ENCODE measurements around the gene FUCA2. TPM values are rescaled to one million over a fixed set of nuclear protein-coding genes. Genes with fewer than 3 reads are reported as not detected.

Gene FUCA2
- total RNA-seq, 4 donors from 2014 or later = 19.5 to 70.3 (median 46.9) TPM

GRCh38 chr6:143505537-143505936, 6.0 kb downstream of the FUCA2 start:
- Histone ChIP-seq H3K4me1 (peaks cover 0 to 18% (median 7%) of the 10 kb centered on the region in 4 donors), H3K27ac (no peak overlapping the region), H3K4me3 (no peak overlapping the region), H3K9me3 (no peaks in the 10 kb centered on the region), H3K36me3 (peaks cover 0 to 21% (median 4%) of the 10 kb centered on the region in 4 donors), H3K27me3 (no peaks in the 10 kb centered on the region)
- TF ChIP-seq CTCF (IDR thresholded peaks at IDR 0.05) (no peak), POLR2A (IDR thresholded peaks at IDR 0.05) (no peak), EP300 (IDR thresholded peaks at IDR 0.05; ENCODE audit: low read depth) (no peak), POLR2AphosphoS5 (IDR thresholded peaks at IDR 0.05) (no peak)
- 79 to 89% methylated on average over 2 of the region's 2 CpGs for WGBS, 2 donors (ENCODE audit: low coverage in 1 of 2)
- no peak for DNase-seq
- intact Hi-C loops (cut with DNase I; ENCODE audit: low total_unique reads) = no loop called here
- in situ Hi-C loops (cut with MboI; ENCODE audit: low pct_ligation_motif_present in 1 of 4, low pct_unique_long_range_greater_than_20kb in 1 of 4, low sequenced_read_pairs in 3 of 4) = no loop called here

- TF ChIP-seq POLR2A (IDR thresholded peaks at IDR 0.05) (no peak), EP300 (IDR thresholded peaks at IDR 0.05; ENCODE audit: low read depth) (no peak), POLR2AphosphoS5 (IDR thresholded peaks at IDR 0.05) (no peak), CTCF (IDR thresholded peaks at IDR 0.05) (no peak)
- 70 to 79% methylated on average over 5 of the region's 5 CpGs for WGBS, 2 donors (ENCODE audit: low coverage in 1 of 2)
- Histone ChIP-seq H3K27ac (no peak overlapping the region), H3K9me3 (no peaks in the 10 kb centered on the region), H3K36me3 (peaks cover 0 to 21% (median 6%) of the 10 kb centered on the region in 4 donors), H3K4me3 (no peak overlapping the region), H3K4me1 (peaks cover 0 to 14% (median 3%) of the 10 kb centered on the region in 4 donors), H3K27me3 (no peaks in the 10 kb centered on the region)
- intact Hi-C loops (cut with DNase I; ENCODE audit: low total_unique reads) (no loop called here), in situ Hi-C loops (cut with MboI; ENCODE audit: low pct_ligation_motif_present in 1 of 4, low pct_unique_long_range_greater_than_20kb in 1 of 4, low sequenced_read_pairs in 3 of 4) (no loop called here)
- no peak for DNase-seq
Measured at GRCh38 chr6:143505111-143505510, 6.4 kb downstream of the FUCA2 start.

GRCh38 chr6:143504369-143504768, 7.2 kb downstream of the FUCA2 start:
- Histone ChIP-seq H3K27me3 (no peaks in the 10 kb centered on the region), H3K4me3 (no peak overlapping the region), H3K4me1 (peaks cover 0 to 6% (median 0%) of the 10 kb centered on the region in 4 donors), H3K36me3 (peaks cover 0 to 26% (median 7%) of the 10 kb centered on the region in 4 donors), H3K27ac (no peak overlapping the region), H3K9me3 (no peaks in the 10 kb centered on the region)
- TF ChIP-seq POLR2A (IDR thresholded peaks at IDR 0.05) (no peak), CTCF (IDR thresholded peaks at IDR 0.05) (no peak), POLR2AphosphoS5 (IDR thresholded peaks at IDR 0.05) (no peak), EP300 (IDR thresholded peaks at IDR 0.05; ENCODE audit: low read depth) (no peak)
- intact Hi-C loops (cut with DNase I; ENCODE audit: low total_unique reads) (no loop called here), in situ Hi-C loops (cut with MboI; ENCODE audit: low pct_ligation_motif_present in 1 of 4, low pct_unique_long_range_greater_than_20kb in 1 of 4, low sequenced_read_pairs in 3 of 4) (no loop called here)
- 80 to 88% methylated on average over 1 of the region's 1 CpG for WGBS, 2 donors (ENCODE audit: low coverage in 1 of 2)
- DNase-seq = no peak

- Histone ChIP-seq H3K27ac (no peak overlapping the region), H3K4me1 (no peaks in the 10 kb centered on the region), H3K4me3 (no peak overlapping the region), H3K9me3 (no peaks in the 10 kb centered on the region), H3K36me3 (peaks cover 0 to 42% (median 17%) of the 10 kb centered on the region in 4 donors), H3K27me3 (no peaks in the 10 kb centered on the region)
- whole genome bisulfite sequencing, 2 donors (ENCODE audit: low coverage in 1 of 2) = 92% methylated on average over 2 of the region's 2 CpGs; no CpG with 5 or more reads in 1 of the 2 donors
- TF ChIP-seq POLR2AphosphoS5 (IDR thresholded peaks at IDR 0.05) (no peak), EP300 (IDR thresholded peaks at IDR 0.05; ENCODE audit: low read depth) (no peak), POLR2A (IDR thresholded peaks at IDR 0.05) (no peak), CTCF (IDR thresholded peaks at IDR 0.05) (no peak)
- DNase-seq = no peak
- in situ Hi-C loops (cut with MboI; ENCODE audit: low pct_ligation_motif_present in 1 of 4, low pct_unique_long_range_greater_than_20kb in 1 of 4, low sequenced_read_pairs in 3 of 4) (no loop called here), intact Hi-C loops (cut with DNase I; ENCODE audit: low total_unique reads) (no loop called here)
Measured at GRCh38 chr6:143501851-143502250, 9.7 kb downstream of the FUCA2 start.
